HFFc6 (cell line): Measurements from ENCODE around the gene MBTPS1. TPM values are rescaled to one million over a fixed set of nuclear protein-coding genes. Genes with fewer than 3 reads are reported as not detected.

ENCODE experiments used
- DNase-seq: peaks from one replicate; pipeline ENCODE4 v3.0.0-alpha.2; 2018
- H3K27ac Mint-ChIP-seq: 2 replicates; pipeline ENCODE4 v1.8.0; 2020; ENCODE audit warnings: mild to moderate bottlenecking, mixed read lengths
- H3K27me3 Mint-ChIP-seq: 2 replicates; pipeline ENCODE4 v1.8.0; 2021; ENCODE audit warnings: mild to moderate bottlenecking, moderate library complexity, mixed read lengths; ENCODE audit not compliant: insufficient read depth
- H3K36me3 Mint-ChIP-seq: 2 replicates; pipeline ENCODE4 v1.8.0; 2021; ENCODE audit warnings: low read depth, mixed read lengths
- H3K4me1 Mint-ChIP-seq: 2 replicates; pipeline ENCODE4 v1.8.0; 2020; ENCODE audit warnings: low read depth, mixed read lengths
- H3K4me3 Mint-ChIP-seq: 2 replicates; pipeline ENCODE4 v1.8.0; 2020; ENCODE audit warnings: mild to moderate bottlenecking, moderate library complexity, mixed read lengths
- H3K9me3 Mint-ChIP-seq: 2 replicates; pipeline ENCODE4 v1.8.0; 2020; ENCODE audit warnings: mild to moderate bottlenecking, mixed read lengths
- CTCF ChIP-seq: fragments of 200-600 bp; sonication (generic); IDR thresholded peaks from 2 replicates; pipeline ENCODE4 v1.5.0; 2021; ENCODE audit warnings: antibody characterized with exemption, mild to moderate bottlenecking
- total RNA-seq, 6 experiments: library from RNA; stranded (reverse); fragmentation: NEBNext Ultra II Directional; extraction: Animal tissue kit (Norgen Biotek cat#: 25700); gene quantifications; 2 replicates in 1 of 6; 3 replicates in 5 of 6; pipeline ENCODE4 v1.2.3, GENCODE V29; 2021

MBTPS1 gene
- total RNA-seq, 6 experiments from 2014 or later = 96.6 to 123 (median 102) TPM

GRCh38 chr16:84090211-84090610, 26.5 kb downstream of the MBTPS1 start:
- no peak overlapping the region for H3K4me3 Mint-ChIP-seq
- H3K36me3 Mint-ChIP-seq = peaks cover 26% of the 10 kb centered on the region; the same call in 1 of the 2 replicates

GRCh38 chr16:84088695-84089395, 27.9 kb downstream of the MBTPS1 start:
- 0 out of 2 replicates have a peak, but pooled peaks have one; percentile 24 for TF ChIP-seq CTCF
- H3K9me3 Mint-ChIP-seq = no peaks in the 10 kb centered on the region
- no peak for DNase-seq
- no peak overlapping the region for H3K4me3 Mint-ChIP-seq
- peaks cover 26% of the 10 kb centered on the region; the same call in 1 of the 2 replicates for H3K36me3 Mint-ChIP-seq
- H3K27me3 Mint-ChIP-seq = peaks cover 1% of the 10 kb centered on the region; the same call in 1 of the 2 replicates
- no peaks in the 10 kb centered on the region for H3K4me1 Mint-ChIP-seq
- no peak overlapping the region for H3K27ac Mint-ChIP-seq

More at GRCh38 chr16:84090211-84090610, 26.5 kb downstream of the MBTPS1 start:
- TF ChIP-seq CTCF = no peak
- Mint-ChIP-seq H3K27ac (no peak overlapping the region), H3K4me1 (no peaks in the 10 kb centered on the region), H3K27me3 (peaks cover 1% of the 10 kb centered on the region; the same call in 1 of the 2 replicates), H3K9me3 (no peaks in the 10 kb centered on the region)
- DNase-seq = no peak

- Mint-ChIP-seq H3K27ac (no peak overlapping the region), H3K9me3 (no peaks in the 10 kb centered on the region), H3K4me3 (no peak overlapping the region), H3K36me3 (peaks cover 21% of the 10 kb centered on the region; the same call in 1 of the 2 replicates), H3K4me1 (no peaks in the 10 kb centered on the region), H3K27me3 (no peaks in the 10 kb centered on the region)
- no peak for DNase-seq
- no peak for TF ChIP-seq CTCF
Measured at GRCh38 chr16:84087466-84088151, 29.1 kb downstream of the MBTPS1 start.

GRCh38 chr16:84087001-84087400, 29.7 kb downstream of the MBTPS1 start:
- no peak overlapping the region for H3K27ac Mint-ChIP-seq
- H3K36me3 Mint-ChIP-seq = peaks cover 21% of the 10 kb centered on the region; the same call in 1 of the 2 replicates

GRCh38 chr16:84086341-84086740, 30.4 kb downstream of the MBTPS1 start:
- Mint-ChIP-seq H3K27me3 (no peaks in the 10 kb centered on the region), H3K9me3 (no peaks in the 10 kb centered on the region), H3K36me3 (peaks cover 16% of the 10 kb centered on the region; the same call in 1 of the 2 replicates), H3K27ac (no peak overlapping the region), H3K4me1 (no peaks in the 10 kb centered on the region), H3K4me3 (no peak overlapping the region)
- TF ChIP-seq CTCF = no peak
- DNase-seq = no peak

More at GRCh38 chr16:84087001-84087400, 29.7 kb downstream of the MBTPS1 start:
- H3K4me1 Mint-ChIP-seq = no peaks in the 10 kb centered on the region
- no peak for TF ChIP-seq CTCF
- no peaks in the 10 kb centered on the region for H3K9me3 Mint-ChIP-seq
- no peak overlapping the region for H3K4me3 Mint-ChIP-seq
- no peak for DNase-seq
- H3K27me3 Mint-ChIP-seq = no peaks in the 10 kb centered on the region
